ENCODE data around the gene ZNF552.
A peak's percentile ranks its signal among the peaks of the same experiment; 100 is the strongest.

Gene ZNF552

GRCh38 chr19:57771417-57771816, 43.3 kb downstream of the ZNF552 start:
- no peak for DNase-seq

- DNase-seq, result peak; percentile 84
Measured at GRCh38 chr19:57769345-57770131, 45.2 kb downstream of the ZNF552 start, which contains the start of gene ZNF586. ZNF586 (plus strand) TSS chr19:57769676; CDS start chr19:57769843, 167 bp downstream.

GRCh38 chr19:57759096-57759495, 55.6 kb downstream of the ZNF552 start:
- DNase-seq, result no peak

GRCh38 chr19:57757941-57758340, 56.8 kb downstream of the ZNF552 start:
- no peak for DNase-seq
